MM.1S (cell line): ENCODE measurements around the gene TPM3.

ENCODE experiments used
- EZH2 ChIP-seq: fragments of 300-600 bp; sonication (generic); optimal IDR thresholded peaks from 2 replicates; pipeline ENCODE3; 2017; ENCODE audit warnings: low read depth, mild to moderate bottlenecking, antibody characterized with exemption, low read length, mixed read lengths
- EZH2phosphoT487 ChIP-seq: fragments of 300-600 bp; sonication (generic); IDR thresholded peaks from 2 replicates; pipeline ENCODE4 v1.6.1; 2018; ENCODE audit warnings: antibody characterized with exemption, low read length
- TF ChIP-seq, protein P1 (sequence below): fragments of 300-600 bp; sonication (generic); IDR thresholded peaks from 2 replicates; pipeline ENCODE4 v1.5.1; 2016; ENCODE audit warnings: antibody characterized with exemption, low read length, mixed read lengths

DNA sequence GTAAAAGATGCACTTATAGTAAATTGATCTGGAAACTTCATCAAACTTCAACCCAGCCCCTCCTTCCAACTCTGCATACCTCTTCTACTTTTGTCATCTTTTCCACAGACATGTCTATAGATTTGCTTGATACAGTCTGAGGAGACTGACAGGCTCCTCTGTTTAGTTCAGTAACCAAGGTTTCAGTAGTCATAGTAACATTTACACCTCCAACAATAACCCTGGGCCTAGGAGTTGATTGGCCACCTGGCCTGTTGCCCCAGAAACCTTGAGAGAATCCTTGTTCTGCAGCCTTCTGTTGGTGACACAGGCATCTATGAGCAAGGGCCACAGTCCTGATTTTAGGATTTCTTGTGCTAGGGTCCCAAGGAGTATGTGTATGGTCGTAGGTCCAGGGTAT is 14.3 kb upstream of the TPM3 start, which contains the start of gene CFAP141:
- TF ChIP-seq, protein P1, sequence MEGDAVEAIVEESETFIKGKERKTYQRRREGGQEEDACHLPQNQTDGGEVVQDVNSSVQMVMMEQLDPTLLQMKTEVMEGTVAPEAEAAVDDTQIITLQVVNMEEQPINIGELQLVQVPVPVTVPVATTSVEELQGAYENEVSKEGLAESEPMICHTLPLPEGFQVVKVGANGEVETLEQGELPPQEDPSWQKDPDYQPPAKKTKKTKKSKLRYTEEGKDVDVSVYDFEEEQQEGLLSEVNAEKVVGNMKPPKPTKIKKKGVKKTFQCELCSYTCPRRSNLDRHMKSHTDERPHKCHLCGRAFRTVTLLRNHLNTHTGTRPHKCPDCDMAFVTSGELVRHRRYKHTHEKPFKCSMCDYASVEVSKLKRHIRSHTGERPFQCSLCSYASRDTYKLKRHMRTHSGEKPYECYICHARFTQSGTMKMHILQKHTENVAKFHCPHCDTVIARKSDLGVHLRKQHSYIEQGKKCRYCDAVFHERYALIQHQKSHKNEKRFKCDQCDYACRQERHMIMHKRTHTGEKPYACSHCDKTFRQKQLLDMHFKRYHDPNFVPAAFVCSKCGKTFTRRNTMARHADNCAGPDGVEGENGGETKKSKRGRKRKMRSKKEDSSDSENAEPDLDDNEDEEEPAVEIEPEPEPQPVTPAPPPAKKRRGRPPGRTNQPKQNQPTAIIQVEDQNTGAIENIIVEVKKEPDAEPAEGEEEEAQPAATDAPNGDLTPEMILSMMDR, result no peak
- TF ChIP-seq EZH2, result no peak
- TF ChIP-seq EZH2phosphoT487, result no peak
